Activated T-cell treated with anti-CD3 and anti-CD28 coated beads, Interleukin-2, amount 50 U/mL, for 4 hours (primary cell): ENCODE data around the gene TBC1D8B. TPM values are rescaled to one million over a fixed set of nuclear protein-coding genes. Genes with fewer than 3 reads are reported as not detected.
"Not testable (repeated sequence)": the region's sequence is repeated elsewhere in the genome, so short reads cannot be mapped to it uniquely, and the experiment has no call there.

ENCODE experiments used
- ATAC-seq, 2 donors: fragments of 200-7000 bp; cut with Tn5 transposase; one replicate each; pipeline ENCODE4 v1.10.0; 2021
- DNase-seq: peaks from one replicate; pipeline ENCODE4 v3.0.0-alpha.2; 2020
- H3K27me3 Mint-ChIP-seq: one replicate; pipeline ENCODE4 v1.8.0; 2021; ENCODE audit warnings: low read depth, mixed read lengths
- H3K36me3 Mint-ChIP-seq: one replicate; pipeline ENCODE4 v1.8.0; 2022; ENCODE audit warnings: mixed read lengths; ENCODE audit not compliant: insufficient read depth
- H3K4me1 Mint-ChIP-seq: one replicate; pipeline ENCODE4 v1.8.0; 2021; ENCODE audit warnings: low read depth, mixed read lengths
- H3K4me3 Mint-ChIP-seq: one replicate; pipeline ENCODE4 v1.8.0; 2021; ENCODE audit warnings: mild to moderate bottlenecking, moderate library complexity, mixed read lengths
- H3K9me3 Mint-ChIP-seq: one replicate; pipeline ENCODE4 v1.8.0; 2021; ENCODE audit warnings: mixed read lengths
- total RNA-seq, 3 donors: library from RNA; stranded (reverse); gene quantifications; one replicate each; pipeline ENCODE4 v1.2.1, GENCODE V29; 2021

The TBC1D8B gene
- total RNA-seq = under 1 TPM; 0.18 to 0.61 (median 0.43) TPM

GRCh38 chrX:106802388-106803275, at the start of gene TBC1D8B:
TBC1D8B (plus strand) TSS chrX:106802673; CDS start chrX:106802854, 181 bp downstream.
- DNase-seq (peak; percentile 5), ATAC-seq (peak; percentile 84 to 92)
- Mint-ChIP-seq H3K4me3 (peak within 1 kb of the TSS; percentile 89), H3K36me3 (no peaks in the 10 kb centered on the region), H3K9me3 (no peaks in the 10 kb centered on the region), H3K27me3 (peaks cover 37% of the 10 kb centered on the region), H3K4me1 (peaks cover 10% of the 10 kb centered on the region)

GRCh38 chrX:106769288-106769687, 33.2 kb upstream of the TBC1D8B start:
- not testable (repeated sequence) for H3K4me3 Mint-ChIP-seq, H3K36me3 Mint-ChIP-seq, ATAC-seq, H3K27me3 Mint-ChIP-seq, H3K9me3 Mint-ChIP-seq, DNase-seq, H3K4me1 Mint-ChIP-seq

GRCh38 chrX:106774981-106775380, 27.5 kb upstream of the TBC1D8B start:
- no peaks in the 10 kb centered on the region for H3K36me3 Mint-ChIP-seq
- no peaks in the 10 kb centered on the region for H3K4me1 Mint-ChIP-seq
- peaks cover 2% of the 10 kb centered on the region for H3K27me3 Mint-ChIP-seq
- DNase-seq = no peak
- no peaks in the 10 kb centered on the region for H3K9me3 Mint-ChIP-seq
- H3K4me3 Mint-ChIP-seq = no peak overlapping the region
- no peak for ATAC-seq

GRCh38 chrX:106780264-106780663, 22.2 kb upstream of the TBC1D8B start:
- DNase-seq = no peak
- H3K27me3 Mint-ChIP-seq = peaks cover 7% of the 10 kb centered on the region
- H3K4me3 Mint-ChIP-seq = no peak overlapping the region
- no peaks in the 10 kb centered on the region for H3K36me3 Mint-ChIP-seq
- H3K9me3 Mint-ChIP-seq = no peaks in the 10 kb centered on the region
- no peak for ATAC-seq
- no peaks in the 10 kb centered on the region for H3K4me1 Mint-ChIP-seq

- Mint-ChIP-seq H3K27me3 (peaks cover 7% of the 10 kb centered on the region), H3K36me3 (no peaks in the 10 kb centered on the region), H3K4me3 (no peak overlapping the region), H3K9me3 (no peaks in the 10 kb centered on the region), H3K4me1 (no peaks in the 10 kb centered on the region)
- ATAC-seq (no peak), DNase-seq (no peak)
Measured at GRCh38 chrX:106780664-106781377, 21.7 kb upstream of the TBC1D8B start.

GRCh38 chrX:106783716-106784115, 18.8 kb upstream of the TBC1D8B start:
- no peak overlapping the region for H3K4me3 Mint-ChIP-seq
- no peaks in the 10 kb centered on the region for H3K36me3 Mint-ChIP-seq
- no peaks in the 10 kb centered on the region for H3K9me3 Mint-ChIP-seq
- DNase-seq = no peak
- no peak for ATAC-seq
- H3K27me3 Mint-ChIP-seq = peaks cover 10% of the 10 kb centered on the region
- no peaks in the 10 kb centered on the region for H3K4me1 Mint-ChIP-seq

GRCh38 chrX:106791495-106791894, 11.0 kb upstream of the TBC1D8B start:
- Mint-ChIP-seq H3K4me1 (no peaks in the 10 kb centered on the region), H3K27me3 (peaks cover 3% of the 10 kb centered on the region), H3K36me3 (no peaks in the 10 kb centered on the region), H3K4me3 (no peak overlapping the region), H3K9me3 (no peaks in the 10 kb centered on the region)
- DNase-seq (no peak), ATAC-seq (no peak)

GRCh38 chrX:106802063-106802387, 448 bp upstream of the TBC1D8B start:
- Mint-ChIP-seq H3K9me3 (no peaks in the 10 kb centered on the region), H3K4me1 (peaks cover 10% of the 10 kb centered on the region), H3K27me3 (peaks cover 35% of the 10 kb centered on the region), H3K36me3 (no peaks in the 10 kb centered on the region), H3K4me3 (peak overlapping the region; percentile 89)
- DNase-seq (no peak), ATAC-seq (no peak)

- H3K27me3 Mint-ChIP-seq = peaks cover 5% of the 10 kb centered on the region
- no peaks in the 10 kb centered on the region for H3K36me3 Mint-ChIP-seq
- H3K4me1 Mint-ChIP-seq = no peaks in the 10 kb centered on the region
- no peak for ATAC-seq
- DNase-seq = no peak
- H3K4me3 Mint-ChIP-seq = no peak overlapping the region
- no peaks in the 10 kb centered on the region for H3K9me3 Mint-ChIP-seq
Measured at GRCh38 chrX:106811131-106811910, 8.8 kb downstream of the TBC1D8B start.

GRCh38 chrX:106812930-106813329, 10.5 kb downstream of the TBC1D8B start:
- not testable (repeated sequence) for ATAC-seq, H3K27me3 Mint-ChIP-seq, H3K36me3 Mint-ChIP-seq, H3K9me3 Mint-ChIP-seq, H3K4me3 Mint-ChIP-seq, DNase-seq, H3K4me1 Mint-ChIP-seq

GRCh38 chrX:106814093-106814492, 11.6 kb downstream of the TBC1D8B start:
- not testable (repeated sequence) for H3K4me1 Mint-ChIP-seq, H3K27me3 Mint-ChIP-seq, ATAC-seq, H3K4me3 Mint-ChIP-seq, H3K9me3 Mint-ChIP-seq, H3K36me3 Mint-ChIP-seq, DNase-seq

- Mint-ChIP-seq H3K4me3 (no peak overlapping the region), H3K27me3 (no peaks in the 10 kb centered on the region), H3K9me3 (no peaks in the 10 kb centered on the region), H3K4me1 (no peaks in the 10 kb centered on the region), H3K36me3 (no peaks in the 10 kb centered on the region)
- DNase-seq = no peak
- no peak for ATAC-seq
Measured at GRCh38 chrX:106862972-106863688, 60.7 kb downstream of the TBC1D8B start.

GRCh38 chrX:106863697-106864096, 61.2 kb downstream of the TBC1D8B start:
- H3K4me3 Mint-ChIP-seq = no peak overlapping the region
- no peak for ATAC-seq

GRCh38 chrX:106872796-106873195, 70.3 kb downstream of the TBC1D8B start:
- not testable (repeated sequence) for DNase-seq, H3K4me3 Mint-ChIP-seq, ATAC-seq, H3K27me3 Mint-ChIP-seq, H3K4me1 Mint-ChIP-seq, H3K36me3 Mint-ChIP-seq, H3K9me3 Mint-ChIP-seq

More at GRCh38 chrX:106863697-106864096, 61.2 kb downstream of the TBC1D8B start:
- no peak for DNase-seq
- no peaks in the 10 kb centered on the region for H3K9me3 Mint-ChIP-seq
- no peaks in the 10 kb centered on the region for H3K4me1 Mint-ChIP-seq
- no peaks in the 10 kb centered on the region for H3K36me3 Mint-ChIP-seq
- H3K27me3 Mint-ChIP-seq = no peaks in the 10 kb centered on the region
